NCI-H146 (cell line): Measurements from ENCODE around the gene DAZAP1.

Source experiments
- DNase-seq: peaks from one replicate; lab custom pipeline; 2025; lab: John Stamatoyannopoulos, UW

Gene DAZAP1

GRCh38 chr19:1394252-1395193, 12.9 kb upstream of the DAZAP1 start:
- no peak for DNase-seq

- DNase-seq = no peak
Measured at GRCh38 chr19:1395194-1396018, 12.0 kb upstream of the DAZAP1 start.

- DNase-seq = no peak
Measured at GRCh38 chr19:1396019-1396767, 11.2 kb upstream of the DAZAP1 start.

GRCh38 chr19:1396768-1397679, 10.4 kb upstream of the DAZAP1 start:
- DNase-seq = no peak

GRCh38 chr19:1397838-1398237, 9.5 kb upstream of the DAZAP1 start:
- DNase-seq = no peak

- DNase-seq = no peak
Measured at GRCh38 chr19:1399079-1399478, 8.3 kb upstream of the DAZAP1 start.

GRCh38 chr19:1399745-1400144, 7.6 kb upstream of the DAZAP1 start:
- no peak for DNase-seq

GRCh38 chr19:1400281-1401137, 6.9 kb upstream of the DAZAP1 start:
- DNase-seq = peak; percentile 32

GRCh38 chr19:1401138-1401888, 6.1 kb upstream of the DAZAP1 start, which contains the start of gene GAMT:
GAMT (minus strand) TSS chr19:1401542; CDS start chr19:1401476, 66 bp downstream.
- DNase-seq = peak; percentile 14

- no peak for DNase-seq
Measured at GRCh38 chr19:1401889-1402217, 5.5 kb upstream of the DAZAP1 start.

- DNase-seq = no peak
Measured at GRCh38 chr19:1402411-1403070, 4.8 kb upstream of the DAZAP1 start.

- peak; percentile 95 for DNase-seq
Measured at GRCh38 chr19:1406774-1407527, 435 bp upstream of the DAZAP1 start.

GRCh38 chr19:1408300-1409203, 1.2 kb downstream of the DAZAP1 start:
- peak; percentile 33 for DNase-seq

GRCh38 chr19:1409204-1410005, 2.0 kb downstream of the DAZAP1 start:
- DNase-seq = no peak

GRCh38 chr19:1410136-1410786, 2.9 kb downstream of the DAZAP1 start:
- DNase-seq = no peak

GRCh38 chr19:1410789-1411188, 3.4 kb downstream of the DAZAP1 start:
- no peak for DNase-seq
